Effector memory CD8-positive, alpha-beta T cell (primary cell): ENCODE data around the gene MZF1.
"Not testable (repeated sequence)": the region's sequence is repeated elsewhere in the genome, so short reads cannot be mapped to it uniquely, and the experiment has no call there.

Experiments
- ATAC-seq: fragments of 150-1000 bp; cut with Tn5 transposase; replicated peaks from 2 replicates; pipeline ENCODE4 v1.10.0; 2021; ENCODE audit warnings: mild to moderate bottlenecking, moderate library complexity
- DNase-seq, 3 experiments: peaks; one replicate each; pipeline ENCODE4 v3.0.0; 2021
- H3K27ac Mint-ChIP-seq, 2 donors: one replicate each; pipeline ENCODE4 v1.8.0; 2022; ENCODE audit warnings: mild to moderate bottlenecking in 2 of 2, mixed read lengths in 2 of 2, moderate library complexity in 2 of 2
- H3K27me3 Mint-ChIP-seq, 2 donors: one replicate each; pipeline ENCODE4 v1.8.0; 2022; ENCODE audit warnings: mixed read lengths in 2 of 2
- H3K36me3 Mint-ChIP-seq: one replicate; pipeline ENCODE4 v1.8.0; 2022; ENCODE audit warnings: mild to moderate bottlenecking, moderate library complexity, mixed read lengths; ENCODE audit not compliant: insufficient read depth
- H3K4me1 Mint-ChIP-seq, 2 donors: one replicate each; pipeline ENCODE4 v1.8.0; 2022; ENCODE audit warnings: low read depth in 2 of 2, mixed read lengths in 2 of 2
- H3K4me3 Mint-ChIP-seq, 2 donors: one replicate each; pipeline ENCODE4 v1.8.0; 2022; ENCODE audit warnings: mild to moderate bottlenecking in 2 of 2, mixed read lengths in 2 of 2, moderate library complexity in 2 of 2
- H3K9me3 Mint-ChIP-seq, 2 donors: one replicate each; pipeline ENCODE4 v1.8.0; 2022; ENCODE audit warnings: mixed read lengths in 2 of 2

The MZF1 gene

GRCh38 chr19:58577581-58577980, 4.4 kb upstream of the MZF1 start:
- H3K27ac Mint-ChIP-seq = peak overlapping the region; percentile 9 to 16
- peaks cover 42% of the 10 kb centered on the region for H3K36me3 Mint-ChIP-seq
- H3K4me1 Mint-ChIP-seq = peaks cover 29% of the 10 kb centered on the region in 2 donors
- ATAC-seq, DNase-seq, H3K4me3 Mint-ChIP-seq, H3K9me3 Mint-ChIP-seq, H3K27me3 Mint-ChIP-seq: not testable (repeated sequence)

GRCh38 chr19:58575183-58576041, 2.3 kb upstream of the MZF1 start:
- Mint-ChIP-seq H3K27me3 (no peaks in the 10 kb centered on the region), H3K27ac (peak overlapping the region; percentile 98), H3K4me1 (peaks cover 30 to 32% of the 10 kb centered on the region in 2 donors), H3K4me3 (peak overlapping the region; percentile 90 to 91), H3K36me3 (peaks cover 40% of the 10 kb centered on the region), H3K9me3 (no peaks in the 10 kb centered on the region)
- DNase-seq (peak; percentile 73 to 74 (median 74)), ATAC-seq (peak; percentile 37)

GRCh38 chr19:58573658-58574164, 576 bp upstream of the MZF1 start:
- peak overlapping the region; percentile 90 to 91 for H3K4me3 Mint-ChIP-seq
- DNase-seq (no peak), ATAC-seq (no peak)
- no peaks in the 10 kb centered on the region for H3K9me3 Mint-ChIP-seq
- H3K36me3 Mint-ChIP-seq = peaks cover 40% of the 10 kb centered on the region
- H3K27ac Mint-ChIP-seq = peak overlapping the region; percentile 98
- no peaks in the 10 kb centered on the region for H3K27me3 Mint-ChIP-seq
- H3K4me1 Mint-ChIP-seq = peaks cover 24 to 31% of the 10 kb centered on the region in 2 donors

- ATAC-seq (no peak), DNase-seq (peak in 1 of 3 experiments; percentile 0)
- Mint-ChIP-seq H3K4me1 (peaks cover 24 to 25% of the 10 kb centered on the region in 2 donors), H3K9me3 (no peaks in the 10 kb centered on the region), H3K27ac (peak overlapping the region; percentile 98), H3K36me3 (peaks cover 37% of the 10 kb centered on the region), H3K27me3 (no peaks in the 10 kb centered on the region), H3K4me3 (peak overlapping the region; percentile 90 to 91)
Measured at GRCh38 chr19:58572026-58572817, 913 bp downstream of the MZF1 start.

- H3K4me1 Mint-ChIP-seq = peaks cover 24 to 25% of the 10 kb centered on the region in 2 donors
- no peaks in the 10 kb centered on the region for H3K9me3 Mint-ChIP-seq
- no peaks in the 10 kb centered on the region for H3K27me3 Mint-ChIP-seq
- DNase-seq (peak in 2 of 3 experiments; percentile 0), ATAC-seq (no peak)
- peak overlapping the region; percentile 90 to 91 for H3K4me3 Mint-ChIP-seq
- peaks cover 37% of the 10 kb centered on the region for H3K36me3 Mint-ChIP-seq
- peak overlapping the region in 1 of 2 donors; percentile 98 for H3K27ac Mint-ChIP-seq
Measured at GRCh38 chr19:58571575-58571947, 1.6 kb downstream of the MZF1 start.

GRCh38 chr19:58570770-58571574, 2.2 kb downstream of the MZF1 start:
- H3K4me1 Mint-ChIP-seq = peaks cover 24 to 25% of the 10 kb centered on the region in 2 donors
- H3K27me3 Mint-ChIP-seq = no peaks in the 10 kb centered on the region
- H3K9me3 Mint-ChIP-seq = no peaks in the 10 kb centered on the region
- peaks cover 37% of the 10 kb centered on the region for H3K36me3 Mint-ChIP-seq
- no peak overlapping the region for H3K27ac Mint-ChIP-seq
- no peak overlapping the region for H3K4me3 Mint-ChIP-seq
- ATAC-seq (no peak), DNase-seq (peak in 2 of 3 experiments; percentile 0 to 1)

GRCh38 chr19:58569943-58570670, 3.0 kb downstream of the MZF1 start:
- H3K36me3 Mint-ChIP-seq = peaks cover 36% of the 10 kb centered on the region
- no peak overlapping the region for H3K27ac Mint-ChIP-seq
- H3K9me3 Mint-ChIP-seq = no peaks in the 10 kb centered on the region
- DNase-seq (peak in 1 of 3 experiments; percentile 0), ATAC-seq (no peak)
- H3K4me1 Mint-ChIP-seq = peaks cover 19 to 21% of the 10 kb centered on the region in 2 donors
- no peaks in the 10 kb centered on the region for H3K27me3 Mint-ChIP-seq
- H3K4me3 Mint-ChIP-seq = no peak overlapping the region

GRCh38 chr19:58569191-58569942, 3.8 kb downstream of the MZF1 start:
- DNase-seq (peak in 1 of 3 experiments; percentile 1), ATAC-seq (no peak)
- Mint-ChIP-seq H3K36me3 (peaks cover 30% of the 10 kb centered on the region), H3K4me1 (peaks cover 19 to 21% of the 10 kb centered on the region in 2 donors), H3K9me3 (no peaks in the 10 kb centered on the region), H3K27me3 (no peaks in the 10 kb centered on the region), H3K4me3 (no peak overlapping the region), H3K27ac (no peak overlapping the region)

- Mint-ChIP-seq H3K4me3 (no peak overlapping the region), H3K27me3 (no peaks in the 10 kb centered on the region), H3K27ac (peak overlapping the region in 1 of 2 donors; percentile 33), H3K4me1 (peaks cover 19 to 20% of the 10 kb centered on the region in 2 donors), H3K9me3 (no peaks in the 10 kb centered on the region), H3K36me3 (peaks cover 25% of the 10 kb centered on the region)
- ATAC-seq (no peak), DNase-seq (peak in 1 of 3 experiments; percentile 0)
Measured at GRCh38 chr19:58568453-58569130, 4.5 kb downstream of the MZF1 start.

- peaks cover 14 to 15% of the 10 kb centered on the region in 2 donors for H3K4me1 Mint-ChIP-seq
- peaks cover 13% of the 10 kb centered on the region for H3K36me3 Mint-ChIP-seq
- H3K27ac Mint-ChIP-seq = no peak overlapping the region
- no peak overlapping the region for H3K4me3 Mint-ChIP-seq
- H3K9me3 Mint-ChIP-seq = no peaks in the 10 kb centered on the region
- H3K27me3 Mint-ChIP-seq = no peaks in the 10 kb centered on the region
- DNase-seq (no peak), ATAC-seq (no peak)
Measured at GRCh38 chr19:58566989-58567388, 6.1 kb downstream of the MZF1 start.

GRCh38 chr19:58563823-58564222, 9.3 kb downstream of the MZF1 start:
- Mint-ChIP-seq H3K4me3 (peak overlapping the region; percentile 80 to 99), H3K27ac (peak overlapping the region in 1 of 2 donors; percentile 61), H3K9me3 (no peaks in the 10 kb centered on the region), H3K36me3 (peaks cover 24% of the 10 kb centered on the region), H3K4me1 (peaks cover 19 to 28% of the 10 kb centered on the region in 2 donors), H3K27me3 (no peaks in the 10 kb centered on the region)
- DNase-seq = no peak
- ATAC-seq = no peak
